ENCODE measurements around the gene ZNF578.
"Not testable (repeated sequence)": the region's sequence is repeated elsewhere in the genome, so short reads cannot be mapped to it uniquely, and the experiment has no call there.

Gene ZNF578

DNA sequence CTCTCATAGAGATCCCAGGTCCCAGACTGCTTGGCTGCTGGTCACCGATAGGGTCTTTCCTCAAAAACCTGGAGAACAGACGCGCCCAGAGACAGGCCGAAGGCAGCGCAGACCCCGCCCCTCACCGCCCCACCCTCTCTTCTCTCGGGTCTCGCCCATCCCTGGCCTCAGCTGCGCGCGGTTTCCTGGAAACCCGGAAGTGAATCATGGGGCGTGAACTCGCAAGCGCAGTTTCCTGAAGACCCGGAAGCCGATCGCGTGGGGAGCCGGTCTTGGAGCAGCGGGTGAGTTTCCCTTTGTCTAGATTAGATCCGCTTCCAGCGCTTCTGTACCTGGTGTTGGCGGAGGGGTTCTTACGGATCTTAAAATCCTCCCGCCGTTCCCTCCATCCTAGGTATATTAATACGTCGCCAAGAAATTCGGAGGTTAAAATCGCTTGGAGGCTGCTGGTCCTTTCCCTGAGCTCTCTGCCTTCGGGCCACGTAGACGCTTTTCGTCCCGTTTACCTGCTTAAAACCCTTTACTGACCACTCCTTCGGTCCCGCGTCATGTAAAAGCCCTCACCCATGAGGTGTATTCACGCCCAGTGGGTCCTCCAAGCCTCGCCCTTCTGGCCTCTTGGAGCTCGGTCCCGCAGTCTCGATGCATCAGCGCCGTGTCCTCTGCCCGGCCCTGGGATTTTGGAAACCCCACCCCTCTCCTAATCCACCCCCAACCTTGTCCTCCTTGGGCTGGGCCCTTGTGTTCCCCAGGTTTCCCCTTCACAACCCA lies at the start of gene ZNF578:
TSS of gene ZNF578 (plus strand) at position 230 of the 771 bp plus-strand sequence. CDS start 48,293 bp downstream, outside the sequence.
- peak; percentile 55 for DNase-seq

DNA sequence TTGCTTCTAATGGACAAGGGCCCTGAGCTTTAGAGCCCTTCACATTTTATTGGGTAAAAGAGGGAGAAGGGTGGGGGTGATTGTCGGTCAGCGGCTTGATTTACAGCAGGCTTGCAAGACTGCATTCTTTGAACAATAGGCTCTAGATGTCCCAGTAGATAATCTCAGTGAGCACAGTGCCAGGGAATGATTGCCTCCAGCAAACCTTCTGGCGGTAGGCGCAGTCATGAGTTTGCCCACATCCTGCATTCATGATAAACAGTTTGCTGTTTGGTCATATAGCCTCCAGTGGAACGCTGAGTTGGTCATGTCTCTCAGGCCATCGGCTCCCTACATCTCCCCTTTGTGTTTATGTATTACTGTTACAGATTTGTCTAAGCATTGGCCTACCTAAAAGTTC lies 43.1 kb upstream of the ZNF578 start:
- no peak for DNase-seq

DNA sequence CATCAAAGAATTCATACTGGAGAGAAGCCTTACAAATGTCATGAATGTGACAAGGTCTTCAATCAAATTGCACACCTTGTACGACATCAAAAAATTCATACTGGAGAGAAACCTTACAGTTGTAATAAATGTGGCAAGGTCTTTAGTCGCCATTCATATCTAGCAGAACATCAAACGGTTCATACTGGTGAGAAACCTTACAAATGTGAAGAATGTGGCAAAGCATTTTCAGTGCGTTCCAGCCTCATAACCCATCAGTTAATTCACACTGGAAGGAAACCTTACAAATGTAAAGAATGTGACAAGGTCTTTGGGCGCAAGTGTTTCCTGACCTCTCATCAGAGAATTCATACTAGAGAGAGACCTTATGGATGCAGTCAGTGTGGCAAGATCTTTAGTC lies 37.6 kb upstream of the ZNF578 start:
- DNase-seq, result no peak

DNA sequence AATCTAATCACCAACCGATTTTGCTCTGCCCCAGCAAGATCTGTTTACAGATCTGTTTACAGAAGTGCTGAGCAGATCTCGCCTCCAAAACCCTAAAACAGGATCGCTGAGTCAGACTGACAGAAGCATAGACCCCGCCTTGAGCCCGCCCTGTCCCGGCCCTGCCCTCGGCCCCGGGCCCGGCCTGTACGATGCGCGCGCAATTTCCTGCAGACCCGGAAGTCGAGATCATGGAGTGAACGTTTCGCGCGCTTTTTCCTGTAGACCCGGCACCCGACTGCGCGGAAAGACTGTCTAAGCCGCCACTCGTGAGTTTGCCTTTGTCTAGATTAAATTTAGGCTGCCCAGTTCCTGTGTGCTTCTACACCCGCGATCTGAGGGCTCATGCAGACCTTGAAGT lies 24.4 kb upstream of the ZNF578 start, which contains the start of gene ZNF534:
TSS of gene ZNF534 (plus strand) at position 212 of the 400 bp plus-strand sequence. CDS start 2,327 bp downstream, outside the sequence.
- DNase-seq, result no peak

DNA sequence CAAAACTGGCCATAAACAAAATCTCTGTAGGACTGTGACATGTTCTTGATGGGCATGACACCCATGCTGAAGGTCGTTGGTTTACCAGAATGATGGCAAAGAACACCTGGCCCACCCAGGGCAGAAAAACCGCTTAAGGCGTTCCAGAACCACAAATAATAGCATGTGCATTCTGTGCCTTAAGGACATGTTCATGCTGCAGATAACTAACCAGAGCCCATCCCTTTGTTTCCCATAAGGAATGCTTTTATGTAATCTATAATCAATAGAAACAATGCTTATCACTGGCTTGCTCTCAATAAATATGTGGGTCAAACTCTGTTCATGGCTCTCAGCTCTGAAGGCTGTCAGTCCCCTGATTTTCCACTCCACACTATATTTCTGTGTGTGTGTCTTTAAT lies 11.2 kb upstream of the ZNF578 start:
- no peak for DNase-seq

DNA sequence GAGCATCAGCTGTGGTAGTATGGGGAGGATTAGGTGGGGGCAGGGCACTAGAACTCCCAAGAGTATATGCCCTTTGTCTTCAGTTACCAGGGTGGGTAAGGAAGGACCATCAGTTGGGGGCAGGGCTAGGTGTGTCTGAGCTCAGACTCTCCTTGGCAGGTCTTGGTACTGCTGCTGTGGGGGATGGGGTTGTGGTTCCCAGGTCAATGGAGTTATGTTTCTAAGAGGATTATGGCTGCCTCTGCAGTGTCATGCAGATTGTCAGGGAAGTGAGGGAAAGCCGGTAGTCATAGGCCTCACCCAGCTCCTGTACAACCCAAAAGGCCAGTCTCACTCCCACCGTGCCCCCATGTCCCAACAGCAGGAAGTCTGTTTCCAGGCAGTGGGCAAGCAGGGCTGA lies 8.8 kb upstream of the ZNF578 start:
- no peak for DNase-seq

DNA sequence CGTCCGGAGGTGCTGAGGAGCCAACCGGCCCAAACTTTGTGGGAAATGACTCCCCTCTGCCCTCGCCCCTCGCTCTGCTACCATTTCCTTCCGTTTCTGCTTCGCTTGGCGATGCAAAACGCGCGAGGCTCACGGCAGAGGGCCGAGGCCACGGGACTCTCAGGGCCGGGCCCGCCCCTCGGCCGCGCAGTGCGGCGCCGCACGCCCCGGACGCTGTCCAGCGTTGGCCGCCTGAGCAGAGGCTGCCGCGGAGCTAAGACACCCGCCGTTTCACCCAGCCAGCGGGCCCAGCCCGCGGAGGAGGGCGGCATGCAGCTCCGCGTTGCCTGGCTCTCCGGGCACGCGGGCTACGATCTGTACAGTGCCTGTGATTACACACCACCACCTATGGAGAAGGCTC lies 2.1 kb upstream of the ZNF578 start:
- DNase-seq, result no peak

DNA sequence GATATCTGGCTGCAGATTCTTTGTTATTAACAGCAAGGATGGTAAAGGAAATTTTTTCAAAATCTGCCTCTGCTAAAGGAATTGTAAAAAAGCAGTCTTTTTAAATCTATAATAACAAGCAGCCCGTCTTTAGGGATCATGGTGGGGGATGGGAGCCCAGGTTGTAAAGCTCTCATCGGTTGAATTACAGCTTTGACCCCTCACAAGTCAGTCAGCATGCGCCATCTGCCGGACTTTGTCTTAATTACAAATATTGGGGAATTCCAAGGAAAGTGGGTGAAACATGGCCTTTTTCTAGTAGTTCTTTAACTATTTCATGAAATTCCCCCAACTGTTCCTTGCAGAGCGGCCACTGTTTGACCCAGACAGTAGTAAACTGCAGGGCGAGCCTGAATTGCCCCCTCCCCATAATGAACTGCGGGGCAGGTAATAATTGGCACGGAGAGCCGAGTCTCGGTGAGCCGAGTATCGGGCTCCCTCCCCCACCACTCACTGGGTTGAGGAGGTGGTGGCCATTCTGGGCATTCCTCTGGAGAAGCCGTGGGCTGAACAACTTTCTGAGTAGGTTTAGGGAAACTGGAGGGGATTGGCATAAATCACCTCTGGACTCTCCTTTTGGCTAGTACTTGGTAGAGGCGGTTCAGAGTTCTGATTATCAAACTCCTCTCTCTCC lies 11.6 kb downstream of the ZNF578 start:
- peak; percentile 10 for DNase-seq

DNA sequence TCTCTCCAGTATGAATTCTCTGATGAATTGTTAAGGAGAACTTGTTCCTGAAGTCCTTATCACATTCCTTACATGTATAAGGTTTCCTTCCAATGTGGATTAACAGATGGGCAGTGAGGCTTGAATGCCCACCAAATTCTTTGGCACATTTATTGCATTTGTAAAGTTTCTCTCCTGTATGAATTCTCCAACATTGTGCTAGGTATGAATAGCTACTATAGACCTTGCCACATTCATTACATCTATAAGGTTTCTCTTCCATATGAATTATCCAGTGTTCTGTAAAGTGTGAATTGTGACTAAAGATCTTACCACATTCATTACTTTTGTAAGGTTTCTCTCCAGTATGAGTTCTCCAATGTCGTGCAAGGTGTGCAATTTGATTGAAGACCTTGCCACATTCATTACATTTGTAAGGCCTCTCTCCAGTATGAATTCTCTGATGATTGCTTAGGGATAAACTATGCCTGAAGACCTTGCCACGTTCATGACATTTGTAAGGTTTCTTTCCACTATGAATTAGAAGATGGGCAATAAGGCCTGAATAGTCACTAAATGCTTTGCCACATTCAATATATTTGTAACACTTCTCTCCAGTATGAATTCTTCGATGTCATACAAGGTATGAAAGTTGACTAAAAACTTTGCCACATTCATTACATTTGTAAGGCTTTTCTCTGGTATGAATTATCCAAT lies 20.4 kb downstream of the ZNF578 start:
- no peak for DNase-seq

DNA sequence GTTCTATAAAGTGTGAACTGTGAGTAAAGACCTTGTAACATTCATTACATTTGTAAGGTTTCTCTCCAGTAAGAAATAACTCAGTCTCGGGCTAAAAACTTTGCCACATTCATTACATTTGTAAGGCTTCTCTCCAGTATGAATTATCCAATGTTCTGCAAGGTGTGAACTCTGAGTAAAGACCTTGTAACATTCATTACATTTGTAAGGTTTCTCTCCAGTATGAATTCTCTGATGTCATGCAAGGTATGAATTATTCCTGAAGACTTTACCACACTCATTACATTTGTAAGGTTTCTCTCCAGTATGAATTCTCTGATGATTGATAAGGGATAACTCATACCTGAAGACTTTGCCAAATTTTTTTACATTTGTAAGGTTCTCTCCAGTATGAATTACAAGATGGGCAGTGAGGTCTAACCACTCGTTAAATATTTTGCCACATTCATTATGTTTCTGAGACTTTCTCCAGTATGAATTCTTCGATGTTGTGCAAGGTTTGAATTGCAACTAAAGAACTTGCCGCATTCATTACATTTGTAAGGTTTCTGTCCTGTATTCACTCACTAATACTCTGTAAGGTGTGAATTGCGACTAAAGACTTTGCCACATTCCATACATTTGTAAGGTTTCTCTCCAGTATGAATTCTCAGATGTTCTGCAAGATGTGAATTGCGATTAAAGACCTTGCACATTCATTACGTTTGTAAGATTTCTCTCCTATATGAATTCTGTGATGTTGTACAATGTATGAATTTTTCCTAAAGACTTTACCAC lies 21.2 kb downstream of the ZNF578 start:
- DNase-seq, result no peak

DNA sequence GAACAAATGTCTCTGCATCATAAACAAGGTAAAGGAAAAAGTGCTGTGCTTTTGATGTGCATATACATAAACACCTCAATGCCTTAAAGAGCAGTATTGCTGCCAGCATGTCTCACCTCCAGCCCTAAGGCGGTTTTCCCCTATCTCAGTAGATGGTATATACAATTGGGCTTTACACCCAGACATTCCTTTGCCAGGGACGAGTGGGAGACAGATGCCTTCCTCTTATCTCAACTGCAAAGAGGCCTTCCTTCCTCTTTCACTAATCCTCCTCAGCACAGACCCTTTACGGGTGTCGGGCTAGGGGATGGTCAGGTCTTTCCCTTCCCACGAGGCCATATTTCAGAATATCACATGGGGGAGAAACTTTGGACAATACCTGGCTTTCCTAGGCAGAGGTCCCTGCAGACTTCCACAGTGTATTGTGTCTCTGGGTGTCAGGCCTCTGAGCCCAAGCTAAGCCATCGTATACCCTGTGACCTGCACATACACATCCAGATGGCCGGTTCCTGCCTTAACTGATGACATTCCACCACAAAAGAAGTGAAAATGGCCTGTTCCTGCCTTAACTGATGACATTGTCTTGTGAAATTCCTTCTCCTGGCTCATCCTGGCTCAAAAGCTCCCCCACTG lies 30.9 kb downstream of the ZNF578 start:
- DNase-seq, result not testable (repeated sequence)

DNA sequence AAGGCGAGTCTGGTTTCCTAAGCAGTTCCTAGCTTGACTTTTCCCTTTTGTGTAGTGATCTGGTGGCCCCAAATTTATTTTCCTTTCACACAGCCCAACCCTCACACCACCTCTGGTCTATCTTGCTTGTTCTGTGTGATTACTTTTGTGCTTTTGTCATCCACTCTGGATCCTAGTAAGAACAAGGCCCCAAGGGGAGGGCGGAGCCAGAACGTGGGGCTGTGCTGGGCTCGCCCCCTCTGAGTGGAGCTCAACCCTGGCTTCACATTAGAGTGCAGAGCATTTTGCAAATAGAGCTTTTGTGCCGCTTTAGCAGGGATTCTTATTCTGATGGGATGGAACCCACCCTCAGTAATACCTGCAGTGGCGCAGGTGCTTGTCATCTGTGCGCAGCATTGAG lies 31.7 kb downstream of the ZNF578 start:
- DNase-seq, result not testable (repeated sequence)

DNA sequence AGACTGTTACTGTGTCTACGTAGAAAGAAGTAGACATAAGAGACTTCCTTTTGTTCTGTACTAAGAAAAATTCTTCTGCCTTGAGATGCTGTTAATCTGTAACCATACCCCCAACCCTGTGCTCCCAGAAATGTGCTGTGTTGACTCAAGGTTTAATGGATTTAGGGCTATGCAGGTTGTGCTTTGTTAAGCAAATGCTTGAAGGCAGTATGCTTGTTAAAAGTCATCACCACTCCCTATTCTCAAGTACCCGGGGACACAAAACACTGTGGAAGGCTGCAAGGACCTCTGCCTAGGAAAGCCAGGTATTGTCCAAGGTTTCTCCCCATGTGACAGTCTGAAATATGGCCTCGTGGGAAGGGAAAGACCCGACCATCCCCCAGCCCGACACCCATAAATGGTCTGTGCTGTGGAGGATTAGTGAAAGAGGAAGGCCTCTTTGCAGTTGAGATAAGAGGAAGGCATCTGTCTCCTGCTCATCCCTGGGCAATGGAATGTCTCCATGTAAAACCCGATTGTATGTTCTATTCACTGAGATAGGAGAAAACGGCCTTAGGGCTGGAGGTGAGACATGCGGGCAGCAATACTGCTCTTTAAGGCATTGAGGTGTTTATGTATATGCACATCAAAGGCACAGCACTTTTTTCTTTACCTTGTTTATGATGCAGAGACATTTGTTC lies 32.3 kb downstream of the ZNF578 start:
- DNase-seq, result not testable (repeated sequence)

DNA sequence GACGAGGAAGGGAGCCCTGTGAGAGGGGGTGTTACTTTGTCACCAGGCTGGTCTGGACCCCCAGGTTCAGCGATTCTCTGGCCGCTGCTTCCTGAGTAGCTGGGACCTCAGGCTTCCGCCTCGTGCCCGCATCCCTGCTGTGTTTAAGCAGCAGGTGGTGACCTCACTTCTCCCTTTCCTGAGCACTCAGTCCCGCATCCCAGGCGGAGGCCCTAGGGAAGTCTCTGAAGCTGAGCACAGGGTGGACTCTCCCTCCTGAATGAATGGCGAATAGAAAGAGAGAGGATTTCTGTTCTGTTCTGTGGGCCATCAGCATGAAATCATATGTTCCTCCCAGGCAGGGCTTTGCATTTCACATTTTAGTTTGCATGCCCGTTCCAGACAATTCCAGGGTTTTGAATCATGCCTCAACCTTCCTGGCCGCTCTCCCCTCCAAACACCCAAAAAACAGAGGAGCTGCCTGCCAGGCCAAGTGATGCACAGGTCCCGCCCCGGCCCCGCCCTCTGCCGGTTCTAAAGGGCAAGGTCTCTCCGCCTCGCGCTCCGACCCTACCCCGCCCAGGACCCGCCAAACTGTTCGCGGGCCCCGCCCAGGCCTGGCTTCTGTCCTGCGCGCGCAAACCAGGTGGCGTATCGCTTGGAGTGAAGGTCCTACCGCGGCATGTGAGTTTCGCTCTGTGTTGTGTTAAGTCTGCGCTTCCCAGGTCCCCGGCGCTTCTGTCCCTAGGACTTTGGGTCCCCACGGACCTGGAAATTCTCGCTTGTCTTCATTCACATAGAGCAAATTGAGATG lies 39.0 kb downstream of the ZNF578 start:
- peak; percentile 8 for DNase-seq

DNA sequence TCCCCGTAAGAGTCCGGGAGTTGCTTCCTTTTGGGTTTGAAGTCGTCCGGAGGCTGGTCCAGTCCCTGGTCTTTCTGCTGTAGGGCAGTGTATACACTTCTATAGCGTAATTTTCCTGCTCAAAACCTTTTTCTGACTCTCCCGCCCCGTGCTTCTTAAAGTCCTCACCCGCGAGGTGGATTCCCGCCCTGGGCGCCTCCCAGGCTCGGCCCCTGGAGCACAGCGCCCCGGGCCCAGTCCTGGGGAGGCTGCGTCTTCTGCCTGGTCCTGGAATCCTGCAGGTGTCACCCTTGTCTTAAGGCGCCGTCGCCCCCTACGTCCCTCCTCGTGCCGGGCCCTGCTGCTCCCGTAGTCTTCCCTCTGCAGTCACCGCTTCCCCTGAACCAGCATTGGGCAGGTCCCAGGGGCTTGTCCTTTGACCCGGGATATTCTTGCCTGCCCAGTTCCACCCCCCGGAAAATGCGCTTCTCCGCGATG lies 39.7 kb downstream of the ZNF578 start:
- no peak for DNase-seq

DNA sequence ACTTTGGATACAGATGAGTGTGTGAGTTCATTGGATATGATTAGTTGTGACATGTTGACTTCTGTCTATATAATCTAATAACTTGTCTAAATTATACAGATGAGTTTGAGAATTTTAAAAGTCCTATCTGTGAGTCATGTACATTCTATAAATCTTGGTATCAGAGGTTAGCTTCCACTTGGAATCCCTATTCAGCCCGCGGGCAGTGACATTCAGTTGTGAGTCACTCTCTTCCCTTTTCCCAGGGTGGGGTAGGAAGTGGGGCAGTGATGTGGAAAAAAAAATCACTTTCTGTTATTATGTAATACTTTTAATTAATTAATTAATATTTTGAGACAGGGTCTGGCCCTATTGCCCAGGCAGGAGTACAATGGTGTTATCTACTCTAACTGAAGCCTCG lies 41.2 kb downstream of the ZNF578 start:
- DNase-seq, result no peak

DNA sequence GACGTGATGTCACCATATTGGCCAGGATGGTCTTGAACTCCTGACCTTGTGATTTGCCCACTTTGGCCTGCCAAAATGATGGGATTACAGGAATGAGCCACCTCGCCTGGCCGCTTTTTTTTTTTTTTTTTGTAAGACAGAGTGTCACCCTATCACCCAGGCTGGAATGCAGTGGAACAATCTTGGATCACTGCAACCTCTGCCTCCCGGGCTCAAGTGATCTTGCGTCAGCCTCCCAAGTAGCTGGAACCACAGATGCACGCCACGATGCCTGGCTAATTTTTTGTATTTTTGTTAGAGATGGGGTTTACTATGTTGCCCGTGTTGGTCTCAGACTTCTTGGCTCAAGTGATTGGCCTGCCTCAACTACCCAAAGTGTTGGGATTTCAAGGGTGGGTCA lies 45.2 kb downstream of the ZNF578 start:
- DNase-seq, result no peak

DNA sequence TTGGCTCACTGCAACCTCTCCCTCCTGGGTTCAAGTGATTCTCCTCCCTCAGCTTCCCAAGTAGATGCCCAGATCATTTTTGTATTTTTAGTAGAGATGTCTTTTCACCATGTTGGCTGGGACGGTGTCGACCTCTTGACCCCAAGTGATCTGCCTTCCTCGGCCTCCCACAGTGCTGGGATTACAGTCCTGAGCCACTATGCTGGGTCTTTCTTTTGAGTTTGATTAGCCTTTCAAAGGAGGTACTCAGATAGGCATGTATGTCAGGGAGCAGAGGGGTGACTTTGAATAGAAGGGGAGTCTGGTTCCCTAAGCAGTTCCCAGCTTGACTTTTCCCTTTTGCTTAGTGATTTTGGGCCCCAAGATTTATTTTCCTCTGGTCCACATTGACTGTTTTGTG lies 47.1 kb downstream of the ZNF578 start:
- not testable (repeated sequence) for DNase-seq

DNA sequence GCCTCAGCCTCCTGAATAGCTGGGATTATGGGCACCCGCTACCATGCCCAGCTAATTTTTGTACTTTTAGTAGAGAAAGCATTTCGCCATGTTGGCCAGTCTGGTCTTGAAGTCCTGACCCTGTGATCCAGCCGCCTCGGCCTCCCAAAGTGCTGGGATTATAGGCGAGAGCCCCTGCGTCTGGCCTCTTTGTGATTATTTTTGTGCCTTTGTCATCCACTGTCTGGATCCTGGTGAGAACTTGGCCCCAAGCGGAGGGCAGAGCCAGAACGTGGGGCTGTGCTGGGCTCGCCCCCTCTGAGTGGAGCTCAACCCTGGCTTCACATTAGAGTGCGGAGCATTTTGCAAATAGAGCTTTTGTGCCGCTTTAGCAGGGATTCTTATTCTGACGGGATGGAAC lies 47.6 kb downstream of the ZNF578 start:
- DNase-seq, result not testable (repeated sequence)

DNA sequence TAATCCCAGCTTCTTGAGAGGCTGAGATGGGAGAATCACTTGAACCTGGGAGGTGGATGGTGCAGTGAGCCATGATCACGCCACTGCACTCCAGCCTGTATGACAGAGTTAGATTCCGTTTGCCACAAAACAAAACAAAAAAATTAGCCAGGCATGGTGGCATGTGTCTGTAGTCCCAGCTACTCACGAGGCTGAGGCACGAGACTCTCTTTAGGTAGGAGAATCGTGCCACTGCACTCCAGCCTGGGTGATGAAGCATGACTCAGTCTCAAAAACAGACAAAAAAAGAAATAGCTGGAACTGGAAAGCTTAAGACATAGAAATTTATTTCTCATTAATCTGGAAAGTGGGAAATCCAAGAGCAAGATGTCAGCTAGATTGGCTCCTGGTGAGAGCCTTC lies 53.9 kb downstream of the ZNF578 start:
- no peak for DNase-seq

DNA sequence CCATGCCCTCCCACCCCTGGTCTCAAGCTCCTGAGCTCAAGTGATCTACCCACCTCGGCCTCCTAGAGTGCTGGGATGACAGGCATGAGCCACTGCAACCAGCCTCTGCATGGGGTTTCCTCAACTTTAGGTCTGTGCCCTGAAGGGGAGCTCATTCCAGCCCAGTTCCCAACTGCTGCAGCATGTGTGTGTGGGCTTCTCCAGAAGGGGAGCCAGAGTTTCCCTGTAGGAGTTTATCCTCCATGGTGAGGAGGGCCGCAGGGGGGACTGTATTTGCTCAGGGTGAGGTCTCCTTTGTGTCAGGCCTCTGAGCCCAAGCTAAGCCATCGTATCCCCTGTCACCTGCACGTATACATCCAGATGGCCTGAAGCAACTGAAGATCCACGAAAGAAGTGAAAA lies 62.8 kb downstream of the ZNF578 start:
- DNase-seq, result no peak

Data from NCI-H1092 (cell line).